HEK293 (cell line): ENCODE results near the gene USP17L30.

Experiments used
- CTCF ChIA-PET: fragments of 350-600 bp; formaldehyde crosslinking; extraction: SDS; loops from one replicate; lab custom pipeline; 2021; ENCODE audit warnings: antibody characterized with exemption; lab: Yijun Ruan, JAX
- POLR2A ChIA-PET: fragments of 300-600 bp; formaldehyde crosslinking; extraction: SDS; loops from one replicate; lab custom pipeline; 2020; ENCODE audit warnings: antibody characterized with exemption, inconsistent platforms; lab: Yijun Ruan, JAX
- H3K27ac ChIP-seq: fragments of 200-500 bp; sonication (Bioruptor generic); 2 replicates; pipeline ENCODE4 v1.5.1; 2014; ENCODE audit warnings: low read depth, low read length, control low read depth, inconsistent platforms; ENCODE audit errors: extremely low read depth
- H3K36me3 ChIP-seq, 2 experiments: fragments of 200-500 bp in 1 of 2; sonication (Bioruptor generic) in 1 of 2; 1 replicate in 1 of 2; 2 replicates in 1 of 2; pipeline ENCODE4 v1.5.1; 2014 to 2017; ENCODE audit warnings: inconsistent platforms in 2 of 2, low read length in 2 of 2; ENCODE audit not compliant: control insufficient read depth in 2 of 2, insufficient read depth in 1 of 2
- H3K4me1 ChIP-seq: fragments of 200-500 bp; sonication (Bioruptor generic); 2 replicates; pipeline ENCODE4 v1.5.1; 2014; ENCODE audit warnings: mild to moderate bottlenecking, low read length, inconsistent platforms; ENCODE audit not compliant: control insufficient read depth, insufficient read depth
- H3K4me3 ChIP-seq: 2 replicates; pipeline ENCODE4 v1.5.1; 2011; ENCODE audit warnings: low read depth, mild to moderate bottlenecking, control low read depth, low read length, moderate library complexity
- H3K9me3 ChIP-seq: fragments of 200-500 bp; sonication (Bioruptor generic); 2 replicates; pipeline ENCODE4 v1.5.1; 2014; ENCODE audit warnings: low read depth, low read length, inconsistent platforms; ENCODE audit not compliant: control insufficient read depth, insufficient read depth
- EGR2 ChIP-seq: fragments of 450-650 bp; formaldehyde crosslinking; IDR thresholded peaks from 2 replicates; pipeline ENCODE4 v1.5.1; 2016; ENCODE audit warnings: low read depth, missing biosample characterization, missing genetic modification characterization
- KLF10 ChIP-seq: fragments of 450-650 bp; IDR thresholded peaks from 2 replicates; pipeline ENCODE4 v1.5.1; 2018; ENCODE audit warnings: missing biosample characterization, mild to moderate bottlenecking, missing genetic modification characterization
- MYNN ChIP-seq: fragments of 450-650 bp; formaldehyde crosslinking; IDR thresholded peaks from 2 replicates; pipeline ENCODE4 v1.5.1; 2016; ENCODE audit warnings: missing biosample characterization, missing genetic modification characterization, borderline replicate concordance
- PRDM1 ChIP-seq: fragments of 450-650 bp; formaldehyde crosslinking; IDR thresholded peaks from 2 replicates; pipeline ENCODE4; 2016; ENCODE audit warnings: missing biosample characterization, missing genetic modification characterization
- ZBTB20 ChIP-seq: fragments of 450-650 bp; formaldehyde crosslinking; IDR thresholded peaks from 2 replicates; pipeline ENCODE4 v1.5.1; 2016; ENCODE audit warnings: missing biosample characterization, missing genetic modification characterization
- ZIC2 ChIP-seq: fragments of 450-650 bp; formaldehyde crosslinking; IDR thresholded peaks from 2 replicates; pipeline ENCODE4 v1.5.1; 2016; ENCODE audit warnings: missing biosample characterization, missing genetic modification characterization
- ZNF146 ChIP-seq: fragments of 450-650 bp; formaldehyde crosslinking; IDR thresholded peaks from 2 replicates; pipeline ENCODE4 v1.5.1; 2016; ENCODE audit warnings: missing biosample characterization, missing genetic modification characterization
- ZNF174 ChIP-seq: fragments of 450-650 bp; formaldehyde crosslinking; IDR thresholded peaks from 2 replicates; pipeline ENCODE4 v1.5.0; 2017; ENCODE audit warnings: missing biosample characterization, mild to moderate bottlenecking, missing genetic modification characterization
- ZNF2 ChIP-seq: fragments of 450-650 bp; formaldehyde crosslinking; IDR thresholded peaks from 2 replicates; pipeline ENCODE4 v1.5.1; 2016; ENCODE audit warnings: missing biosample characterization, missing genetic modification characterization
- ZNF423 ChIP-seq: fragments of 450-650 bp; formaldehyde crosslinking; IDR thresholded peaks from 2 replicates; pipeline ENCODE4 v1.5.1; 2016; ENCODE audit warnings: missing biosample characterization, missing genetic modification characterization
- ZNF510 ChIP-seq: fragments of 450-650 bp; formaldehyde crosslinking; IDR thresholded peaks from 2 replicates; pipeline ENCODE4 v1.5.1; 2018; ENCODE audit warnings: mild to moderate bottlenecking, missing genetic modification characterization, missing biosample characterization; ENCODE audit not compliant: insufficient replicate concordance
- ZNF660 ChIP-seq: fragments of 450-650 bp; IDR thresholded peaks from 2 replicates; pipeline ENCODE4 v1.5.1; 2018; ENCODE audit warnings: missing biosample characterization, mild to moderate bottlenecking, missing genetic modification characterization
- TF ChIP-seq, protein P1 (sequence below): fragments of 450-650 bp; formaldehyde crosslinking; IDR thresholded peaks from 2 replicates; pipeline ENCODE4 v1.5.1; 2016; ENCODE audit warnings: missing biosample characterization, missing genetic modification characterization
- TF ChIP-seq, protein P2 (sequence below): fragments of 450-650 bp; formaldehyde crosslinking; IDR thresholded peaks from 2 replicates; pipeline ENCODE4 v1.5.1; 2016; ENCODE audit warnings: missing biosample characterization, missing genetic modification characterization
- TF ChIP-seq, protein P3 (sequence below): fragments of 450-650 bp; formaldehyde crosslinking; IDR thresholded peaks from 2 replicates; pipeline ENCODE4 v1.5.0; 2017; ENCODE audit warnings: missing biosample characterization, missing genetic modification characterization, borderline replicate concordance
- TF ChIP-seq, protein P4 (sequence below): fragments of 450-650 bp; formaldehyde crosslinking; IDR thresholded peaks from 2 replicates; pipeline ENCODE4 v1.5.1; 2016; ENCODE audit warnings: missing biosample characterization, missing genetic modification characterization
- TF ChIP-seq, protein P5 (sequence below): fragments of 450-650 bp; formaldehyde crosslinking; IDR thresholded peaks from 2 replicates; pipeline ENCODE4 v1.5.1; 2016; ENCODE audit warnings: missing biosample characterization, missing genetic modification characterization, low read depth
- TF ChIP-seq, protein P6 (sequence below): fragments of 450-650 bp; formaldehyde crosslinking; conservative IDR thresholded peaks from 2 replicates; pipeline ENCODE4 v1.5.1; 2016; ENCODE audit warnings: low read depth, missing biosample characterization, missing genetic modification characterization

The USP17L30 gene

DNA sequence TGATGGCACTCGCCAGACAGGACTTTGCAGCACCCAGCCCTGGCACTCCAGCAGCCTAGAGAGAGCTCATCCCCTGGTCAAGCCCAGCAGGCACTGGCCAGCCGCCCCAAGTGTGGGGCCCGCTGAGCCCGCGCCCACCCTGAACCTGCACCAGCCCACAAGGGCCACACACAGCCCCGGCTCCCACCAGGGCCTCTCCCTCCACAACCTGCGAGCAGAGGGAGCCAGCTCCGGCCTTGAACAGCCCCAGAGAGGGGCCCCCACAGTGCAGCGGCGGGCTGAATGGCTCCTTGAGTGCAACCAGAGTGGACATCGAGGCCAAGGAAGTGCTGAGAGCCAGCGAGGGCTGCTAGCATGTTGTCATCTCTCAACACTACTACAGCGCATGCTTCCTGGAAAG lies 46.9 kb downstream of the USP17L30 start:
- no peak for TF ChIP-seq ZNF174 (tag by site-specific recombination)
- TF ChIP-seq, protein P1, sequence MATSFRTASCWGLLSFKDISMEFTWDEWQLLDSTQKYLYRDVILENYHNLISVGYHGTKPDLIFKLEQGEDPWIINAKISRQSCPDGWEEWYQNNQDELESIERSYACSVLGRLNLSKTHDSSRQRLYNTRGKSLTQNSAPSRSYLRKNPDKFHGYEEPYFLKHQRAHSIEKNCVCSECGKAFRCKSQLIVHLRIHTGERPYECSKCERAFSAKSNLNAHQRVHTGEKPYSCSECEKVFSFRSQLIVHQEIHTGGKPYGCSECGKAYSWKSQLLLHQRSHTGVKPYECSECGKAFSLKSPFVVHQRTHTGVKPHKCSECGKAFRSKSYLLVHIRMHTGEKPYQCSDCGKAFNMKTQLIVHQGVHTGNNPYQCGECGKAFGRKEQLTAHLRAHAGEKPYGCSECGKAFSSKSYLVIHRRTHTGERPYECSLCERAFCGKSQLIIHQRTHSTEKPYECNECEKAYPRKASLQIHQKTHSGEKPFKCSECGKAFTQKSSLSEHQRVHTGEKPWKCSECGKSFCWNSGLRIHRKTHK (tag by site-specific recombination): no peak
- TF ChIP-seq ZNF510 (tag by site-specific recombination): no peak
- no peak for TF ChIP-seq ZNF2 (tag by site-specific recombination)
- TF ChIP-seq MYNN: no peak
- no peak for TF ChIP-seq ZNF423
- TF ChIP-seq, protein P2, sequence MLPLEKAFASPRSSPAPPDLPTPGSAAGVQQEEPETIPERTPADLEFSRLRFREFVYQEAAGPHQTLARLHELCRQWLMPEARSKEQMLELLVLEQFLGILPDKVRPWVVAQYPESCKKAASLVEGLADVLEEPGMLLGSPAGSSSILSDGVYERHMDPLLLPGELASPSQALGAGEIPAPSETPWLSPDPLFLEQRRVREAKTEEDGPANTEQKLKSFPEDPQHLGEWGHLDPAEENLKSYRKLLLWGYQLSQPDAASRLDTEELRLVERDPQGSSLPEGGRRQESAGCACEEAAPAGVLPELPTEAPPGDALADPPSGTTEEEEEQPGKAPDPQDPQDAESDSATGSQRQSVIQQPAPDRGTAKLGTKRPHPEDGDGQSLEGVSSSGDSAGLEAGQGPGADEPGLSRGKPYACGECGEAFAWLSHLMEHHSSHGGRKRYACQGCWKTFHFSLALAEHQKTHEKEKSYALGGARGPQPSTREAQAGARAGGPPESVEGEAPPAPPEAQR (tag by site-specific recombination): no peak
- no peak for TF ChIP-seq PRDM1 (tag by site-specific recombination)
- TF ChIP-seq, protein P3, sequence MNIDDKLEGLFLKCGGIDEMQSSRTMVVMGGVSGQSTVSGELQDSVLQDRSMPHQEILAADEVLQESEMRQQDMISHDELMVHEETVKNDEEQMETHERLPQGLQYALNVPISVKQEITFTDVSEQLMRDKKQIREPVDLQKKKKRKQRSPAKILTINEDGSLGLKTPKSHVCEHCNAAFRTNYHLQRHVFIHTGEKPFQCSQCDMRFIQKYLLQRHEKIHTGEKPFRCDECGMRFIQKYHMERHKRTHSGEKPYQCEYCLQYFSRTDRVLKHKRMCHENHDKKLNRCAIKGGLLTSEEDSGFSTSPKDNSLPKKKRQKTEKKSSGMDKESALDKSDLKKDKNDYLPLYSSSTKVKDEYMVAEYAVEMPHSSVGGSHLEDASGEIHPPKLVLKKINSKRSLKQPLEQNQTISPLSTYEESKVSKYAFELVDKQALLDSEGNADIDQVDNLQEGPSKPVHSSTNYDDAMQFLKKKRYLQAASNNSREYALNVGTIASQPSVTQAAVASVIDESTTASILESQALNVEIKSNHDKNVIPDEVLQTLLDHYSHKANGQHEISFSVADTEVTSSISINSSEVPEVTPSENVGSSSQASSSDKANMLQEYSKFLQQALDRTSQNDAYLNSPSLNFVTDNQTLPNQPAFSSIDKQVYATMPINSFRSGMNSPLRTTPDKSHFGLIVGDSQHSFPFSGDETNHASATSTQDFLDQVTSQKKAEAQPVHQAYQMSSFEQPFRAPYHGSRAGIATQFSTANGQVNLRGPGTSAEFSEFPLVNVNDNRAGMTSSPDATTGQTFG (tag by site-specific recombination): no peak
- TF ChIP-seq ZNF146: no peak
- no peak for TF ChIP-seq EGR2
- TF ChIP-seq, protein P4, sequence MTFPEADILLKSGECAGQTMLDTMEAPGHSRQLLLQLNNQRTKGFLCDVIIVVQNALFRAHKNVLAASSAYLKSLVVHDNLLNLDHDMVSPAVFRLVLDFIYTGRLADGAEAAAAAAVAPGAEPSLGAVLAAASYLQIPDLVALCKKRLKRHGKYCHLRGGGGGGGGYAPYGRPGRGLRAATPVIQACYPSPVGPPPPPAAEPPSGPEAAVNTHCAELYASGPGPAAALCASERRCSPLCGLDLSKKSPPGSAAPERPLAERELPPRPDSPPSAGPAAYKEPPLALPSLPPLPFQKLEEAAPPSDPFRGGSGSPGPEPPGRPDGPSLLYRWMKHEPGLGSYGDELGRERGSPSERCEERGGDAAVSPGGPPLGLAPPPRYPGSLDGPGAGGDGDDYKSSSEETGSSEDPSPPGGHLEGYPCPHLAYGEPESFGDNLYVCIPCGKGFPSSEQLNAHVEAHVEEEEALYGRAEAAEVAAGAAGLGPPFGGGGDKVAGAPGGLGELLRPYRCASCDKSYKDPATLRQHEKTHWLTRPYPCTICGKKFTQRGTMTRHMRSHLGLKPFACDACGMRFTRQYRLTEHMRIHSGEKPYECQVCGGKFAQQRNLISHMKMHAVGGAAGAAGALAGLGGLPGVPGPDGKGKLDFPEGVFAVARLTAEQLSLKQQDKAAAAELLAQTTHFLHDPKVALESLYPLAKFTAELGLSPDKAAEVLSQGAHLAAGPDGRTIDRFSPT (tag by site-specific recombination): no peak
- no peak for TF ChIP-seq ZNF660 (tag by site-specific recombination)
- no peak for TF ChIP-seq KLF10 (tag by site-specific recombination)
- TF ChIP-seq ZIC2 (tag by site-specific recombination): no peak
- TF ChIP-seq, protein P5, sequence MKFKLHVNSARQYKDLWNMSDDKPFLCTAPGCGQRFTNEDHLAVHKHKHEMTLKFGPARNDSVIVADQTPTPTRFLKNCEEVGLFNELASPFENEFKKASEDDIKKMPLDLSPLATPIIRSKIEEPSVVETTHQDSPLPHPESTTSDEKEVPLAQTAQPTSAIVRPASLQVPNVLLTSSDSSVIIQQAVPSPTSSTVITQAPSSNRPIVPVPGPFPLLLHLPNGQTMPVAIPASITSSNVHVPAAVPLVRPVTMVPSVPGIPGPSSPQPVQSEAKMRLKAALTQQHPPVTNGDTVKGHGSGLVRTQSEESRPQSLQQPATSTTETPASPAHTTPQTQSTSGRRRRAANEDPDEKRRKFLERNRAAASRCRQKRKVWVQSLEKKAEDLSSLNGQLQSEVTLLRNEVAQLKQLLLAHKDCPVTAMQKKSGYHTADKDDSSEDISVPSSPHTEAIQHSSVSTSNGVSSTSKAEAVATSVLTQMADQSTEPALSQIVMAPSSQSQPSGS (tag by site-specific recombination): no peak
- TF ChIP-seq, protein P6, sequence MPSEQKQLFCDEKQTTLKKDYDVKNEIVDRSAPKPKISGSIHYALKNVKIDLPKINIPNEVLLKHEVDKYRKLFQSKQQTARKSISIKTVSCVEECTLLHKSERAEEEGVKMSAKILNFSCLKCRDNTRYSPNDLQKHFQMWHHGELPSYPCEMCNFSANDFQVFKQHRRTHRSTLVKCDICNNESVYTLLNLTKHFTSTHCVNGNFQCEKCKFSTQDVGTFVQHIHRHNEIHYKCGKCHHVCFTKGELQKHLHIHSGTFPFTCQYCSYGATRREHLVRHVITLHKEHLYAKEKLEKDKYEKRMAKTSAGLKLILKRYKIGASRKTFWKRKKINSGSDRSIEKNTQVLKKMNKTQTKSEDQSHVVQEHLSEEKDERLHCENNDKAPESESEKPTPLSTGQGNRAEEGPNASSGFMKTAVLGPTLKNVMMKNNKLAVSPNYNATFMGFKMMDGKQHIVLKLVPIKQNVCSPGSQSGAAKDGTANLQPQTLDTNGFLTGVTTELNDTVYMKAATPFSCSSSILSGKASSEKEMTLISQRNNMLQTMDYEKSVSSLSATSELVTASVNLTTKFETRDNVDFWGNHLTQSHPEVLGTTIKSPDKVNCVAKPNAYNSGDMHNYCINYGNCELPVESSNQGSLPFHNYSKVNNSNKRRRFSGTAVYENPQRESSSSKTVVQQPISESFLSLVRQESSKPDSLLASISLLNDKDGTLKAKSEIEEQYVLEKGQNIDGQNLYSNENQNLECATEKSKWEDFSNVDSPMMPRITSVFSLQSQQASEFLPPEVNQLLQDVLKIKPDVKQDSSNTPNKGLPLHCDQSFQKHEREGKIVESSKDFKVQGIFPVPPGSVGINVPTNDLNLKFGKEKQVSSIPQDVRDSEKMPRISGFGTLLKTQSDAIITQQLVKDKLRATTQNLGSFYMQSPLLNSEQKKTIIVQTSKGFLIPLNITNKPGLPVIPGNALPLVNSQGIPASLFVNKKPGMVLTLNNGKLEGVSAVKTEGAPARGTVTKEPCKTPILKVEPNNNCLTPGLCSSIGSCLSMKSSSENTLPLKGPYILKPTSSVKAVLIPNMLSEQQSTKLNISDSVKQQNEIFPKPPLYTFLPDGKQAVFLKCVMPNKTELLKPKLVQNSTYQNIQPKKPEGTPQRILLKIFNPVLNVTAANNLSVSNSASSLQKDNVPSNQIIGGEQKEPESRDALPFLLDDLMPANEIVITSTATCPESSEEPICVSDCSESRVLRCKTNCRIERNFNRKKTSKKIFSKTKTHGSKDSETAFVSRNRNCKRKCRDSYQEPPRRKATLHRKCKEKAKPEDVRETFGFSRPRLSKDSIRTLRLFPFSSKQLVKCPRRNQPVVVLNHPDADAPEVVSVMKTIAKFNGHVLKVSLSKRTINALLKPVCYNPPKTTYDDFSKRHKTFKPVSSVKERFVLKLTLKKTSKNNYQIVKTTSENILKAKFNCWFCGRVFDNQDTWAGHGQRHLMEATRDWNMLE (tag by site-specific recombination): no peak
- TF ChIP-seq ZBTB20: no peak
- Histone ChIP-seq H3K27ac (no peak overlapping the region), H3K9me3 (no peaks in the 10 kb centered on the region), H3K4me1 (no peaks in the 10 kb centered on the region), H3K4me3 (no peak overlapping the region), H3K36me3 (no peaks in the 10 kb centered on the region)
- CTCF ChIA-PET: no interaction called here
- POLR2A ChIA-PET: no interaction called here
